DOHH2 (cell line): ENCODE results near the gene MAPK8IP2.

Experiments used
- CTCF ChIP-seq: fragments of 200-600 bp; sonication (generic); IDR thresholded peaks from one replicate; pipeline ENCODE4 v1.5.1; 2014; ENCODE audit warnings: antibody characterized with exemption, mild to moderate bottlenecking, low read depth, low read length; ENCODE audit not compliant: poor library complexity, severe bottlenecking
- EZH2phosphoT487 ChIP-seq: fragments of 200-600 bp; sonication (generic); IDR thresholded peaks from 2 replicates; pipeline ENCODE4 v1.6.1; 2017; ENCODE audit warnings: borderline replicate concordance, mild to moderate bottlenecking, antibody characterized with exemption, low read length, moderate library complexity, mixed read lengths

DNA sequence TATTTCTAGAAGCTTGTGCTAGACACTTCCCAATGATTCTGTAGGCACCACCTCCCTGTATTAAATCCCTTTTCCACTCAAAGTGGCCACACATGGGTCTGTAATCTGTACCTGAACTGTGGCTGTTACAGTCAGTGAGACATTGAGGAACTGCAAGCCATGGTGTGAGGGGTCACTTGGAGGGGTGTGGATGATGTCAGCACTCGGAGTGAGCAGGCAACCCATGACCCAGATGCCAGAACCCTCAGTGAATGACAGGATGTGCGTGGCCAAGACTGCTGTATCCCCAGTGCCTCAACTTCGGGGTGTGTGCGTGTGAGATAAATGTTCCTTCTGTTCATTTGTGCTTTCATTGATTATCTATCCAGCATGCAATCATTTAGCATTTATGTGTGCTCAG lies 57.3 kb downstream of the MAPK8IP2 start:
- TF ChIP-seq CTCF (no peak), EZH2phosphoT487 (no peak)
